ENCODE measurements around the gene LSM12.

The LSM12 gene

GRCh38 chr17:44030482-44030881 is 36.0 kb downstream of the LSM12 start:
- peaks cover 38 to 62% of the 10 kb centered on the region in 2 experiments for H3K36me3 ChIP-seq (ENCODE audit: control insufficient read depth in 2 of 2, insufficient read depth in 1 of 2, low read length in 2 of 2)
- CTCF ChIA-PET: interaction anchor here (0.9 to 1.1 kb wide), 3 partner anchors 12 to 87 kb away, joined by 4 to 10 read pairs (median 4); no protein-coding TSS in a partner anchor
- POLR2A ChIA-PET: no interaction called here

More at GRCh38 chr17:44030482-44030881, 36.0 kb downstream of the LSM12 start:
- Histone ChIP-seq H3K4me3 (ENCODE audit: low read depth, low read length) (no peak overlapping the region), H3K9me3 (ENCODE audit: control insufficient read depth, insufficient read depth, low read depth, low read length) (no peaks in the 10 kb centered on the region), H3K27ac (ENCODE audit: extremely low read depth, low read depth, low read length) (no peak overlapping the region), H3K4me1 (ENCODE audit: control insufficient read depth, insufficient read depth, low read length) (no peaks in the 10 kb centered on the region)
- TF ChIP-seq ZNF777 (tag by site-specific recombination; IDR thresholded peaks at IDR 0.05; ENCODE audit: borderline replicate concordance) (no peak), ZNF239 (tag by site-specific recombination; IDR thresholded peaks at IDR 0.05) (no peak), CTCF (tag by site-specific recombination; IDR thresholded peaks at IDR 0.05) (no peak), ZBTB11 (tag by site-specific recombination; conservative IDR thresholded peaks at IDR 0.05; ENCODE audit: low read depth) (no peak), ZBTB10 (tag by site-specific recombination; IDR thresholded peaks at IDR 0.05) (no peak), MZF1 (tag by site-specific recombination; IDR thresholded peaks at IDR 0.05; ENCODE audit: borderline replicate concordance) (no peak), ZNF423 (tag by site-specific recombination; IDR thresholded peaks at IDR 0.05) (no peak), ZNF610 (tag by site-specific recombination; IDR thresholded peaks at IDR 0.05; ENCODE audit: borderline replicate concordance) (no peak), PRDM1 (tag by site-specific recombination; IDR thresholded peaks at IDR 0.05) (no peak), ZNF311 (tag by site-specific recombination; IDR thresholded peaks at IDR 0.05; ENCODE audit: borderline replicate concordance) (no peak), PRDM10 (tag by site-specific recombination; IDR thresholded peaks at IDR 0.05) (no peak), TRIM28 (IDR thresholded peaks at IDR 0.05; ENCODE audit: borderline replicate concordance, low read length) (no peak), ZNF514 (tag by site-specific recombination; IDR thresholded peaks at IDR 0.05) (no peak), ZNF2 (tag by site-specific recombination; IDR thresholded peaks at IDR 0.05) (no peak), ZBTB20 (tag by site-specific recombination; IDR thresholded peaks at IDR 0.05) (no peak), ZNF16 (tag by site-specific recombination; IDR thresholded peaks at IDR 0.05; ENCODE audit: low read depth) (no peak), BCL6B (tag by site-specific recombination; IDR thresholded peaks at IDR 0.05) (no peak)

All from HEK293 (cell line).